GM12891 (cell line): Measurements from ENCODE around the gene ASB12.

ENCODE experiments used
- PAX5 ChIP-seq: IDR thresholded peaks from 2 replicates; pipeline ENCODE4 v1.6.1; 2011; ENCODE audit warnings: low read length, moderate library complexity, mild to moderate bottlenecking; ENCODE audit not compliant: insufficient read depth, severe bottlenecking
- POLR2A ChIP-seq: IDR thresholded peaks from 2 replicates; pipeline ENCODE4 v1.6.1; 2011; ENCODE audit warnings: low read depth, low read length, control low read depth
- POLR2AphosphoS5 ChIP-seq: IDR thresholded peaks from 2 replicates; pipeline ENCODE4 v1.6.1; 2011; ENCODE audit warnings: low read depth, low read length, control low read depth
- SPI1 ChIP-seq: IDR thresholded peaks from 2 replicates; pipeline ENCODE4 v1.6.1; 2011; ENCODE audit warnings: low read depth, low read length, control low read depth
- TAF1 ChIP-seq: IDR thresholded peaks from 2 replicates; pipeline ENCODE4 v1.6.1; 2011; ENCODE audit warnings: low read depth, low read length, control low read depth

GRCh38 chrX:64186974-64187761 lies 43.2 kb downstream of the ASB12 start:
- TF ChIP-seq POLR2AphosphoS5 (no peak), POLR2A (no peak), PAX5 (no peak), TAF1 (no peak), SPI1 (no peak)
